SK-MEL-5 (cell line): ENCODE results near the gene SUV39H1. TPM values are rescaled to one million over a fixed set of nuclear protein-coding genes. Genes with fewer than 3 reads are reported as not detected.

Experiments used
- DNase-seq: peaks from one replicate; pipeline ENCODE4 v3.0.0-alpha.2; 2016; ENCODE audit warnings: low read depth, low spot score
- in situ Hi-C: cut with HindIII; loops from 2 replicates; pipeline ENCODE4 v1.10.0; 2016; ENCODE audit warnings: low sequenced_read_pairs, high pct_unique_total_duplicates, low pct_unique_long_range_greater_than_20kb
- total RNA-seq: library from RNA; depleted of rRNA; stranded (reverse); fragments of >200 nt; shearing (Covaris generic); gene quantifications from 2 replicates; pipeline ENCODE4 v1.2.3, GENCODE V29; 2014

The SUV39H1 gene
- total RNA-seq, 1 experiment from 2014 or later: 6.9 TPM

- in situ Hi-C loops: no loop called here
- DNase-seq: no peak
These were observed 6.7 kb downstream of the SUV39H1 start for GRCh38 chrX:48703228-48703627.

DNA sequence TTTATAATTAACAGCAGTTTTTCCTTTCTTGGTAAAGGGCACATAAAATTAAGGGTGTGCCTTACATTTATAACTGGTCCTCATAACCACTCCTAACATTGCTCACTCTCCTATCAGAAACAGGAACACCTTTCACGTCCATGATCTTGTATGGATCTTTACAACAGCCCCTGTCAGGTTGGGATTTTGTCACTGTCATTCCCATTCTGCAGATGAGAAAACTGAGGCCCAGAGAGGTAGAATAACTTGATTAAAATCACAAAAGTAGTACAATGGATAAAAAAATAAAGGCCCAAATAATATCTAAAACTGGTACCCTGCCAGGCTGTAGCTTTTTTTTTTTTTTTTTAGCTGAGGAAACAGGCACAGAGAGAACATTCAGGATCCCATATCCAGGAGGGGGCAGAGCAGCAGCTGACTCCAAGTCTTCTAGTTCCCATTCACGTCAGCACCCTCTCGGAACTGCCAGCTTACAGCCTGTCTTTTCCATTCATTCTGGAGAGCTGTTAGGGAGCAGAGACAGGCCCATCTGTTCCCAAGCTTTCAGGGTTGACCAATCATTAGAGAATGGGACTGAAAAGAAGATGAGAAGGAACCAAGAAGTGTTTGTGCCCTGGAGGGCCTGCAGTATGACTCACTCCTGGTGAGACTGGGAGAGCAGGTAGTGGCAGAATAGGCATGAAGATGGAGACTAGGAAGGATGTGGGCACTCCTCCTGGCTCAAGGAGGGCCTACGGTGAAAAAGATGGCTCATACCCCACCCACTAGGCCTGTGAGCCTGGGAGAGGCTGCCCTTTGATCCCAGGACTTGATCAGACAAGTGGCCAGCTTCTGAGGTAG, 7.3 kb downstream of the SUV39H1 start:
- in situ Hi-C loops: no loop called here
- peak; percentile 75 for DNase-seq

GRCh38 chrX:48705871-48706270, 9.3 kb downstream of the SUV39H1 start:
- in situ Hi-C loops: no loop called here
- DNase-seq: no peak

- in situ Hi-C loops: no loop called here
- DNase-seq: no peak
These were observed 13.1 kb downstream of the SUV39H1 start for GRCh38 chrX:48709522-48710112.

DNA sequence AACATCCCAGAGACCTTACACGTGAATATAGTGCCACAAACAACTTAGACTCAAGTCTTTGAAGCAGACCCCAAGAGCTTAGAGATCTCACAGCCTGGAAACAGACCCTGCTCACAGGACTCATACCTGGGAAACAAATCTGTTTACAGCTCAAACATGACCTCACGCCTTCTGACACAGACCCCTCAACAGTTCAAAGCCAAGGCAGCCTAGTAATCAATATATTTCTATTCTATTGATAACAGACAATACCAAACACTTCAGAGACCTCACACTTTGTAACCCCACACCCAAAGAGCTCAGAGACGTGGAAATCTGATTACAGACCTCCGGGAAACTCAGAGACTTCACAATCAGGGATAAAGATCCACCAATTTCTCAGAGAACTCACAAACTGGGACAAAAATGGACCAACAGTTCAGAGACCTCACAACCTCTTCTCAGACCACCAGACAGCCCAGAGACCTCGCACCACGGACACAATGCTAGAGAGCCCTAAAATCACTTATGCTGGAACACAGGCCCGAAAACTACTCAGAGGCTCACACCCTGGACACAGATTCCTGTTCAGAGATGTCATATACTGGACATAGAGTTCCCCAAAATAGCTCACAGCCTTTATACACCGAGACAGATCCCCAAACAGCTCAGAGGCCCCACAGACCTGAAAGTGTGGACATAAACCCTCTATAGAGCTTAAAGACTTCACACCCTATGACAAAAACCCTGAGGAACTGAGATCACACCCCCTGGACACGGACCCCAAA, 14.8 kb downstream of the SUV39H1 start:
- in situ Hi-C loops: no loop called here
- DNase-seq: no peak

DNA sequence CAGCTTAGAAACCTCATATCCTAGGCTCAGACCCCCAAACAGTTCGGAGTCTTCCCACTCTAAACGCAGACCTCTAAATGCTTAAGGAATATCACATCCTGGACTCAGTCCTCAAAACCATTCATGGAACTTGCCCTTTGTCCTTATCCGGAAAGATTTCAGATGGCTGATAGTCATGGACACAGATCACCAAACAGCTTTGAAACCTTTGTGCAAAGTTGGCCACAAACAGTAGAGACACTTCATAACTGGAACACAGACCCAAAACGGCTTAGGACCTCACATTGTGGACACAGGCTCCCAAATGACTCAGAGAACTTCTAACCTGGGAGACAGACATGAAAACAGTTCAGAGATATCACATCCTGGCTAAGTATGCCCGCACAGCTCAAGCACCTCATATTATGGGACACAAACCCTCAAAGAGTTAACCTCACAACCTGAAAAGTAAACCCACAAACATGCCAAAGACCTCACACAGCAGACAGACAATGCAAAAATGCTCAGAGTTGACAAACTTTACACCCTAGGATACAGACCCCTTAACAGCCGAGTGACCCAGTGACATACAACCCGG, 15.5 kb downstream of the SUV39H1 start:
- no peak for DNase-seq
- in situ Hi-C loops: no loop called here

DNA sequence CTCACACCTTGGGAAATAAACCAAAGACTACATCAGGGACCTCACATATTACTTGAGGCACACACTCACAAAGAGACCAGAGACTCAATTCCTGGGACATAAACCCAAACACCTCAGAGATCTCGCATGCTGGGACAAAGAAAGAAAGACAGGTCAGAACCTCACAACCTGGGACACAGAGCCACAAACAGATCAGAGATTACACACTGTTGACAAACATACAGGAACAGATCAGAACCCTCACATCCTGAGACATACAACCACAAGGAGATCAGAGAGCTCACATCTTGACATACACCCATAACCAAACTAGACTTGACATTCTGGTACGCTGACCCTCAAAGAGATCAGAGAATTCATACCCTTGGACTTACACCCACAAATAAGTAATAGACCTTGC, 17.3 kb downstream of the SUV39H1 start:
- DNase-seq: no peak
- in situ Hi-C loops: no loop called here

GRCh38 chrX:48714573-48714972, 18.0 kb downstream of the SUV39H1 start:
- in situ Hi-C loops: no loop called here
- no peak for DNase-seq

GRCh38 chrX:48715072-48715471, 18.5 kb downstream of the SUV39H1 start:
- DNase-seq: no peak
- in situ Hi-C loops: no loop called here

- DNase-seq: no peak
- in situ Hi-C loops: no loop called here
These were observed 19.5 kb downstream of the SUV39H1 start for GRCh38 chrX:48715876-48716502.

DNA sequence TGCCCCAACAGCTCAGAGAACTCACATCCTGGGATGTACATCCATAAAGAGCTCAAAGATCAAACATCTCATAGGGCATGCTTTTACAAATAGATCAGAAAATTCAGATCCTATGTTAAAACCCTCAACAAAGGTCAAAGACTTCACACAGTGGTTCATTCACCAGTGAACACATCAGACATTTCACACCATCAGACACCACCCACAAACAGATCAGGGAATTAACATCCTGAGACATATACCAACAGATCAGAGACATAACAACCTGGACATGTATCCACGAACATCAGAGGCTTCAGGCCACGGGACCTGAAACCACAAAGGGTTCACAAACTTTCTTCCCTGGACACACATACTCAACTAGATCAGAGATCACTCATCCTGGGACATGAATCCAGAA, 23.4 kb downstream of the SUV39H1 start:
- in situ Hi-C loops: no loop called here
- no peak for DNase-seq

DNA sequence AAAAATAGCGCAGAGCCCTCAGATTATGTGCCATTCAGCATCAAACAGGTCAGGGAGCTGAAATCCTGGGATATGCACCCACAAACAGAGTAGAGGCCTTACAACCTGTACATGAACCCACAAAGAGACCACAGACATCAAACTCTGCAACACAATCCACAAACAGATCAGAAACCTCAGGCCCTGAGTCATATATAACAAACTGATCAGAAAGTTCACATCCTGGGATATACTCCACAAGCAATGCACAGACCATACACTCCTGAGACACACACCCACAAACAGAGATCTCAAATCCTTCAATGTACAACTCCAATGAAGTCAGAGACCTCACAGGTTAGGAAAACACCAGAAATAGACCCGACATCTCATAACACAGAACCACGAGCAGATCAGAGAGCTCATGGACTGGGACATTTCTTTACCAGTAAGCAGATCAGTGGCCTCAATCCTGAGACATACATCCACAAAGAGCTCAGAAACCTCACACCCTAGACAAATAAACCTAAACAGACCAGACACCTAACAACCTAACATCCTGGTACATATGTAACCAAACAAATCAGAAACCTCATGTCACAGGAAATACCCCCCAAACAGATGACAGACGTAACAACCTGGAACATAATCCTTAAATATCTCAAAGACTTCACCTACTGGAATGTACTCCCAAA, 24.2 kb downstream of the SUV39H1 start:
- in situ Hi-C loops: no loop called here
- no peak for DNase-seq

GRCh38 chrX:48721916-48722315, 25.4 kb downstream of the SUV39H1 start:
- no peak for DNase-seq
- in situ Hi-C loops: no loop called here

DNA sequence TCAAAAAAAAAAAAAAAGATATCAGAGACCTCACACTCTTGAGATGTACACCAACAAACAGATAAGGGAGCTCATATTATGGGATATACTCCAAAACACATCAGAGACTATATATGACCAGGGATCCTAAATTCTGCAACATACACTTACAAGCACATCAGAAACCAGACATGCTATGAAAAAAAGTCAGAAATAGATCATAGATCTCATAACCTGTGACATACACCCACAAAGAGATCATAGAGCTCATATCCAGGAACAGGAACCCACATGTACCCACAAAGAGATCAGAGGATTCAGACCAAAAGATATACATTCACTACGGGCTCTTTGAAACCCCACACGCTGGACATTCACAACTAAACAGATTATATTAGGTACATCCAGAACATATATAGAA, 30.1 kb downstream of the SUV39H1 start:
- DNase-seq: no peak
- in situ Hi-C loops: no loop called here

DNA sequence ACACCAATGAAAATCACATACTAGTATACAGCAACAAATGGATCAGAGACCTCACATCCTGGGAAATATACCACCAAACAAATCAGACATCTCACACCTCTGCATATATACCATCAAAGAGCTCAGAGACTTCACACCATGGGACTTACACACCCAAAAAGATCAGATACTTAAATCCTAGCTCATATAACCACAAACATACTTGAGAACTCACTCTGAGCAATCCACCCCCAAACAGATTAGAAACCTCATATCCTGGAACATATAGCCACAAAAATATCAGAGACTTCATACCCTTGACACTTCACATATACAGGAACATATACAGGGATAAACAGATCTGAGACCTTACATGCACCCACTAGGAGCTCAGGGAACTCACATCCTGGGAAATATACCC, 32.1 kb downstream of the SUV39H1 start:
- DNase-seq: no peak
- in situ Hi-C loops: no loop called here

DNA sequence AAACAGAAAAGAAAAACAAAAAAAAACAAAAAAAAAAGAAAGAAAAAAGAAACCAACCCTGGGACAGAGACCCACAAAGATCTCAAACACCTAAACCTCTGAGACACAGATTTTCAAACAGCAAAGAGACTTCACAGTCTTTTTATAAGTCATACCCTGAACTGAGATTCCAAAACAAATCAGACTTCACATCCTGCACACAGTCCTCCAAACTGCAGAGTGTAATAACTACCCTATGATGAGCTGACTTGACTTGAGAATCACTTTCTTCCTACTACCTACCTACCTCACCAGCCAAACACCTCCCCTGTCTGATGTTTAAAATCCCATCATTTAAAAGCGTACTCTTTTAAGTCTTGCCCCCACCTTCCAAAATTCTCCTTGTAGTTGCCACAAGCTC, 39.8 kb downstream of the SUV39H1 start:
- in situ Hi-C loops: no loop called here
- no peak for DNase-seq

- DNase-seq: no peak
These were observed 40.3 kb downstream of the SUV39H1 start for GRCh38 chrX:48736878-48737212.

More at GRCh38 chrX:48736878-48737212, 40.3 kb downstream of the SUV39H1 start:
- in situ Hi-C loops: no loop called here
